ENCODE measurements around the gene SPECC1. TPM values are rescaled to one million over a fixed set of nuclear protein-coding genes. Genes with fewer than 3 reads are reported as not detected.
"Not testable (repeated sequence)": the region's sequence is repeated elsewhere in the genome, so short reads cannot be mapped to it uniquely, and the experiment has no call there.

SPECC1 gene
- total and polyA plus RNA-seq, 2 donors = 7.6 to 9.3 TPM

DNA sequence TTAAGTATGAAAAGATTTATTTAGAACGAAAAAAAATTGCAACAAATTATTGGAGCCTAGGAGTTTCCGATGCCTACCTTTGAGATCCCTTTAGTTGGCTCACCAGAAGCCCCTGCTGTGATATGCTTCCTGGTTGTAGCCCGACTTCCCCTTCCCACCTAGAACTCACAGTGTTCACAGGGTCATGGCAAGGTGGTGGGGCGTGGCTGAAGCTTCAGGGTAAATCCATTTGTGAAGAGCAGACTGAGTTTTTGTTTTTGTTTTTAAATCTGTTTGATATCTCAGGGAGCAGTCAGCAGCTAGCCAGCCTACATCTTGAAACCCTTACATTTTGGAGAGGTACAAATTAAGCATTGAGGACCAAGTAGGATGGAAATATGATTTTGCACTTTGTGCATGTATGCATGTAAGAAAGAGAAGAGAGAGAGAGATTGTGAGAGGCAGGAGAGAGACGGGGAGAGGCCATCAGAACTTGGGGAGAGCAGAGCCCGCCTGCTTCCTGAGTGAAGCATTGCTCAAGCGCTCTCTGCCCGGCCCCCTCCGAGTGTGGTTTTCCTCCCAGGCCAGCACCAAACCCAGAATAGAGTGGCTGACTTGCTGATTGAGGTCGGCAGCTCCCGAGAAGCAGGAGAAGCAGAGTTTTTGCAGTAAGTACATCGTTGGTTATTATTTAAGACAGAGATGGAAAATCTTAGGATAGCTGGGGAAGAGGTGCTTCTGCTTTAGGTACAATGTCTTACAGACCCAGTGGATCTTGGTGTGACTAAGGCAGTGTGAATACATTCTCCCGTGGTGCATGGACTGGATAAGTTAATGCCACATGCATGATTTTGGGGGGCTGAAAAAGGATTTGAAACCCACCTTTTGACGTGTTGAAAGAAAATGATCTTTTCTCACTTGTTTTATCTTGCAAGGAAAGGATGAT, 64.2 kb downstream of the SPECC1 start:
- Histone ChIP-seq H3K36me3 (ENCODE audit: control insufficient read depth in 2 of 2, insufficient read depth in 2 of 2, low read length in 1 of 2) (no peaks in the 10 kb centered on the region), H3K9me3 (ENCODE audit: control insufficient read depth in 2 of 2, insufficient read depth in 1 of 2, low read length in 1 of 2) (no peaks in the 10 kb centered on the region), H3K4me1 (ENCODE audit: control insufficient read depth in 2 of 2, insufficient read depth in 2 of 2, low read length in 2 of 2) (peaks cover 11 to 21% of the 10 kb centered on the region in 2 donors), H3K27me3 (ENCODE audit: control insufficient read depth in 2 of 2, insufficient read depth in 1 of 2, low read length in 1 of 2) (no peaks in the 10 kb centered on the region), H3K27ac (ENCODE audit: low read depth in 1 of 2, low read length in 1 of 2) (peak overlapping the region; percentile 25 to 65), H3K4me3 (ENCODE audit: low read length in 2 of 2) (peak overlapping the region; percentile 10 to 15)
- peak in 7 of 9 donors; percentile 10 to 60 (median 30) for DNase-seq (ENCODE audit: low read depth in 6 of 9, low spot score in 9 of 9)
- WGBS = 4% methylated on average over 14 of the region's 14 CpGs

DNA sequence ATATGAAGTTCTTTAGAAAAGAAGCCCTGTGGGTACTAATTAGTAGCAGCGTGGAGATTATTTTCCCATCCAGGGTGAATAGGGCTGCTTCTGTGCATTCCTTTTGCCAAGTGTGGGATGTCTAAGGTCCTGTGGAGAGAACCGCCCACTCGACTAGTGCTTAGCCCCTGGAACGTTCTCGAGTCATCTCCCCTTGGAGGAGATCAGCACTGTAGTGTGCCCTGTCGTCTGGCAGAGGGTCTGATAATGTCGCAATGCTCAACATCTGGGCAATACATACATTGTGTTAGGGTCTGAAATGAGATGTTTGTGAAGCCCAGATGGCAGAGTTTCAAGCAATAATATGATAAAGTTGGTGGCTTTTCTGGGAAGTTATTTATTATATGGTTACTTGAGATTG, 64.8 kb downstream of the SPECC1 start:
- 15% methylated on average over 7 of the region's 7 CpGs for WGBS
- H3K27me3 ChIP-seq (ENCODE audit: control insufficient read depth in 2 of 2, insufficient read depth in 1 of 2, low read length in 1 of 2) = no peaks in the 10 kb centered on the region
- peak overlapping the region in 1 of 2 donors; percentile 10 for H3K4me3 ChIP-seq (ENCODE audit: low read length in 2 of 2)
- peaks cover 11 to 21% of the 10 kb centered on the region in 2 donors for H3K4me1 ChIP-seq (ENCODE audit: control insufficient read depth in 2 of 2, insufficient read depth in 2 of 2, low read length in 2 of 2)
- no peak for DNase-seq (ENCODE audit: low read depth in 6 of 9, low spot score in 9 of 9)
- H3K9me3 ChIP-seq (ENCODE audit: control insufficient read depth in 2 of 2, insufficient read depth in 1 of 2, low read length in 1 of 2) = no peaks in the 10 kb centered on the region
- H3K36me3 ChIP-seq (ENCODE audit: control insufficient read depth in 2 of 2, insufficient read depth in 2 of 2, low read length in 1 of 2) = no peaks in the 10 kb centered on the region
- no peak overlapping the region for H3K27ac ChIP-seq (ENCODE audit: low read depth in 1 of 2, low read length in 1 of 2)

DNA sequence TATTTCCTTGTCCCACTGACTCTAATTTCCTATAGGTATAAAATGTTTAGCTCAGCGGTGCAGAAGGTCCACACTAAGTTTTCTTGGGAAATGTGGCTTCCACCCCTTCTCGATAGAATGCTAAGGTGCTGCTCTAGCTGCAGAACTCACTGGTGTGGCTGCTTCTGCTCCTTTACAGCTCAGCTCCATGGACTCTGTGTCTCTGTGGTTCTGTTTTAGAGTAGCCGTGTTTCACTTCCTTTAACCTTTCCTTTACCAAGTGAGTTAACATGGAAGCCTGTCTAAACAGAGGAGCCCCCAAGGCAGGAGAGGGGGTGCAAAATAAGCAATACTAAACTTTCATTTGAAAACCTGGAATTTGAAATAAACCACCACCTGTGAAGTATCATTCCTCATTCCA, 65.3 kb downstream of the SPECC1 start:
- 19% methylated on average over 3 of the region's 3 CpGs for WGBS
- Histone ChIP-seq H3K9me3 (ENCODE audit: control insufficient read depth in 2 of 2, insufficient read depth in 1 of 2, low read length in 1 of 2) (no peaks in the 10 kb centered on the region), H3K27ac (ENCODE audit: low read depth in 1 of 2, low read length in 1 of 2) (no peak overlapping the region), H3K4me3 (ENCODE audit: low read length in 2 of 2) (no peak overlapping the region), H3K4me1 (ENCODE audit: control insufficient read depth in 2 of 2, insufficient read depth in 2 of 2, low read length in 2 of 2) (peaks cover 11 to 21% of the 10 kb centered on the region in 2 donors), H3K36me3 (ENCODE audit: control insufficient read depth in 2 of 2, insufficient read depth in 2 of 2, low read length in 1 of 2) (no peaks in the 10 kb centered on the region), H3K27me3 (ENCODE audit: control insufficient read depth in 2 of 2, insufficient read depth in 1 of 2, low read length in 1 of 2) (no peaks in the 10 kb centered on the region)
- peak in 1 of 9 donors; percentile 12 for DNase-seq (ENCODE audit: low read depth in 6 of 9, low spot score in 9 of 9)

DNA sequence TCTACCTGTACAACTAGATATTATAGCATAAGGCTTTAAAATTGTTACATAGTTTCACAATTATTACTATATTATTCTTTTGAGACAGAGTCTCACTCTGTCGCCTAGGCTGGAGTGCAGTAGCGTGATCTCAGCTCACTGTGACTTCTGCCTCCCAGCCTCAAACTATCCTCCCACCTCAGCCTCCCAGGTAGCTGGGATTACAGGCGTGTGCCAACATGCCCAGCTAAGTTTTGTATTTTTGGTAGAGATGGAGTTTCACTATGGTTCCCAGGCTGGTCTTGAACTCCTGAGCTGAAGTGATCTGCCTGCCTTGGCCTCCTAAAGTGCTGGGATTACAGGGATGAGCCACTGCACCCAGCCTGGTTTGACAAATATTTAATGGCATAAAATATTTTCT, 67.0 kb downstream of the SPECC1 start:
- not testable (repeated sequence) for H3K4me3 ChIP-seq (ENCODE audit: low read length in 2 of 2); H3K27me3 ChIP-seq (ENCODE audit: control insufficient read depth in 2 of 2, insufficient read depth in 1 of 2, low read length in 1 of 2); DNase-seq (ENCODE audit: low read depth in 6 of 9, low spot score in 9 of 9); H3K36me3 ChIP-seq (ENCODE audit: control insufficient read depth in 2 of 2, insufficient read depth in 2 of 2, low read length in 1 of 2); H3K9me3 ChIP-seq (ENCODE audit: control insufficient read depth in 2 of 2, insufficient read depth in 1 of 2, low read length in 1 of 2); H3K27ac ChIP-seq (ENCODE audit: low read depth in 1 of 2, low read length in 1 of 2)
- WGBS = 97% methylated on average over 3 of the region's 3 CpGs
- H3K4me1 ChIP-seq (ENCODE audit: control insufficient read depth in 2 of 2, insufficient read depth in 2 of 2, low read length in 2 of 2) = peaks cover 11 to 21% of the 10 kb centered on the region in 2 donors

DNA sequence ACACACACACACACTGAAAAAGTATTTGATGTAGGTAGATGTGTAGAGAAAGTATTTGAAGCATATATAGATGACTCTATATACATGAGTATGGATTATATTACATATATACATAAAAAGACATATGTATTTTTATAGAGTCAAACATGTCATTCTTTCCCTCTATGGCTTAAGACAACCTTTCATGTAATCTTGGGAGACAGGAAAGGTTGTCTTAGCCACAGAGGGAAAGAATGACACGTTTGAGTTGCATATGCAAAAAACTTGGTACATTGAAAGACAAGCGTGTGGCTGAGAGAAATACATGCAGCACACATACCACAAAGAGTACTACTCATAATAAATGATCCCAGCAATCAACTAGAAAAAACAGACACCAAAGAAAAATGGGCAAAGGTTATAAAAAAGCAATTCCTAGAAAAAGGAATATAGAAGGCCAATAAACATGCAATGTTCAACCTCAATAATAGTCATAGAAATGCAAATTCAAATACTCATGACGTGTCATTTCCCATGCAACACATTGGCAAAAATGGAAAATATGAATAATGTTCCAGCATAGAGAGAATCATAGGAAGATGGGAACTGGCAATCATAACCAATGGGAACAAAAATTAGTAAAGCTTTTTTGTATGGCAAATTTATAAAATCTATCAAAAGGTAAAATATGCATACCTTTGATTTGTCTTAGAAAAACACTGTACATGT, 69.0 kb downstream of the SPECC1 start:
- Histone ChIP-seq H3K9me3 (ENCODE audit: control insufficient read depth in 2 of 2, insufficient read depth in 1 of 2, low read length in 1 of 2) (no peaks in the 10 kb centered on the region), H3K27ac (ENCODE audit: low read depth in 1 of 2, low read length in 1 of 2) (no peak overlapping the region), H3K4me3 (ENCODE audit: low read length in 2 of 2) (no peak overlapping the region), H3K27me3 (ENCODE audit: control insufficient read depth in 2 of 2, insufficient read depth in 1 of 2, low read length in 1 of 2) (no peaks in the 10 kb centered on the region), H3K4me1 (ENCODE audit: control insufficient read depth in 2 of 2, insufficient read depth in 2 of 2, low read length in 2 of 2) (peaks cover 8 to 10% of the 10 kb centered on the region in 2 donors), H3K36me3 (ENCODE audit: control insufficient read depth in 2 of 2, insufficient read depth in 2 of 2, low read length in 1 of 2) (no peaks in the 10 kb centered on the region)
- WGBS = 82% methylated on average over 3 of the region's 3 CpGs
- no peak for DNase-seq (ENCODE audit: low read depth in 6 of 9, low spot score in 9 of 9)

DNA sequence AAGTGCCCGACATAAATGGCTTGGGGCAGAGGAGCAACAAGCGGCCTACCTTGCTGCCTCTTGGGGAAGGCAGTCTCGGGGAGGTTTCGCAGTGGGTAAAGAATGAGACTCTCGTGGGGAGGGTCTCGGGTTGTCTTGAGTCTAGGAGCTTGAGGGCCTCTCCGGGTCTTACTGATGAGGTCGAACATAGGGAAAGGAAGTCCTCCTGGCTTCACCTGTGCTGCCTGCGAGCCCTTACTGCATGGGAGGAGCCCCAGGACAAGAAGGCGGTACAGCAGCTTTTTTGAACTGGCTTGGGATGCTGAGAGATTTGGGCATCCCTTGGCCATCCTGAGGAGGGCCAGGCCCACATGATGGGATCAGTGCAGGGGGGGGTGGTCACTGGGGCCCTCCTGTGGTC, 71.4 kb downstream of the SPECC1 start:
- Histone ChIP-seq H3K27ac (ENCODE audit: low read depth in 1 of 2, low read length in 1 of 2) (no peak overlapping the region), H3K27me3 (ENCODE audit: control insufficient read depth in 2 of 2, insufficient read depth in 1 of 2, low read length in 1 of 2) (no peaks in the 10 kb centered on the region), H3K36me3 (ENCODE audit: control insufficient read depth in 2 of 2, insufficient read depth in 2 of 2, low read length in 1 of 2) (no peaks in the 10 kb centered on the region), H3K9me3 (ENCODE audit: control insufficient read depth in 2 of 2, insufficient read depth in 1 of 2, low read length in 1 of 2) (no peaks in the 10 kb centered on the region), H3K4me3 (ENCODE audit: low read length in 2 of 2) (no peak overlapping the region), H3K4me1 (ENCODE audit: control insufficient read depth in 2 of 2, insufficient read depth in 2 of 2, low read length in 2 of 2) (no peaks in the 10 kb centered on the region)
- no peak for DNase-seq (ENCODE audit: low read depth in 6 of 9, low spot score in 9 of 9)
- WGBS = 98% methylated on average over 10 of the region's 10 CpGs

DNA sequence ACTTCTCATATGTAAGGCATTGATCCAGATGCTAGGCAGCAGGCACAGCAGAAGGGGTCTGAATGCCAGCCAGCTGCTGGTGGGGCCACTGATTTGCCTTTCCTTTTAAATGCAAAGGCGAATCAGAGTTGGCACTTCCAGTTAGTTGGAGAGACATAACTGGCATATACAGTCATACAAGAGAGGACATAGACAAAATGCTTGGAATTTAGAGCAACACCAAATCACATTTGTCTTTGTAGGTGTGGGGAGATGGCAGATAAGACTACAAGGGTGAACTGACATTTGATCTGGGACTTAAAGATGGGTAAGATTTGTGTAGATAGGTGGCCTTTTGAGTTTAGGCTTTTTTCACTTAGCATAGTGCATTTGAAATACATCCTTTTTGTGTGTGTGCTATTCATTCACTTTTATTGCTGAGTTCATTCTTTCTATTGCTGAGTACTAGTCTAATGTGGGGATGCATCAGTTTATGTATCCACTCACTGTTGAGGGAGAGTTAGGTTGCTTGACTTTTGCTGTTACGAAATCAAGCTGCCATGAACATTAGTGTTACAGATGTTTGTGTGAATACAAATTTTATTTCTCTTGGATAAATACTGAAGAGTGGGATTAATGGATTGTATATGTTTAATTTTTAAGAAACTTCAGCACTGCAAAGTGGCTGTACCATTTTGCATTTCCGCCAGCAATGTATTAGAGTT, 74.1 kb downstream of the SPECC1 start:
- 99% methylated on average over 3 of the region's 3 CpGs for WGBS
- DNase-seq (ENCODE audit: low read depth in 6 of 9, low spot score in 9 of 9) = no peak
- H3K36me3 ChIP-seq (ENCODE audit: control insufficient read depth in 2 of 2, insufficient read depth in 2 of 2, low read length in 1 of 2) = no peaks in the 10 kb centered on the region
- H3K4me1 ChIP-seq (ENCODE audit: control insufficient read depth in 2 of 2, insufficient read depth in 2 of 2, low read length in 2 of 2) = no peaks in the 10 kb centered on the region
- H3K9me3 ChIP-seq (ENCODE audit: control insufficient read depth in 2 of 2, insufficient read depth in 1 of 2, low read length in 1 of 2) = no peaks in the 10 kb centered on the region
- H3K27me3 ChIP-seq (ENCODE audit: control insufficient read depth in 2 of 2, insufficient read depth in 1 of 2, low read length in 1 of 2) = no peaks in the 10 kb centered on the region
- H3K4me3 ChIP-seq (ENCODE audit: low read length in 2 of 2) = no peak overlapping the region
- H3K27ac ChIP-seq (ENCODE audit: low read depth in 1 of 2, low read length in 1 of 2) = no peak overlapping the region

DNA sequence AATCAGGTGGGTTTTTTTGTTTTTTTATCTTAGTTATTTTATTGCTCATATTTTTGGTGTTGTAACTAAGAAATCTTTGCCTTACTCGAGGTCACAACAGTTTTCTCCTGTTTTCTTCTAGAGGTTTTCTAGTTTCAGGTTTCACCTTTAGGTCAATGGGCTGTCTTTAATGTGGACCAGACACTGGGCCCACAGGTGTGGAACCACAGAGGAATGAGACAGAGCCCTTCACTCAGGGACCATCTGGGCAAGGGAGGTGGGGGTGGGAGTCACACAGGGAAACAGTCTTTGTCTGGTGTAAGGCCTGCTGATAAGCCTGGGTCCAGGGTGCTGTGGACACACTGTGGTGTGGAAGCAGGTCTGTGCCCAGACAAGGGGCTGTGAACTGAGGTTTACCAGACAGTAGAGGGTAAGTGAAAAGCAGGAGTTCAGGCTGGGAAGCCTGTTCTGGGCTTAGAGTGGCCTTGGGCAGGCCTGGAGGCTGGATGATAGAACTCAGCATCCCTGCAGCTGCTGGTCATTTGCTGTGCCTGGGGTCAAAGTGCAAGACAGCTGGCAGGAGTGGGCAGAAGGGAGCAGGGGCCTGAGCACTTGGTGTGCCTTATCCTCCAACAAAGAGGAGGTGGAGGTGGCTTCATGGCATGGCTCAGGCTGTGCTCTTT, 75.6 kb downstream of the SPECC1 start:
- no peaks in the 10 kb centered on the region for H3K9me3 ChIP-seq (ENCODE audit: control insufficient read depth in 2 of 2, insufficient read depth in 1 of 2, low read length in 1 of 2)
- H3K4me1 ChIP-seq (ENCODE audit: control insufficient read depth in 2 of 2, insufficient read depth in 2 of 2, low read length in 2 of 2) = no peaks in the 10 kb centered on the region
- no peaks in the 10 kb centered on the region for H3K27me3 ChIP-seq (ENCODE audit: control insufficient read depth in 2 of 2, insufficient read depth in 1 of 2, low read length in 1 of 2)
- no peak for DNase-seq (ENCODE audit: low read depth in 6 of 9, low spot score in 9 of 9)
- no peak overlapping the region for H3K4me3 ChIP-seq (ENCODE audit: low read length in 2 of 2)
- no peaks in the 10 kb centered on the region for H3K36me3 ChIP-seq (ENCODE audit: control insufficient read depth in 2 of 2, insufficient read depth in 2 of 2, low read length in 1 of 2)
- 86% methylated on average over 1 of the region's 1 CpG for WGBS
- no peak overlapping the region for H3K27ac ChIP-seq (ENCODE audit: low read depth in 1 of 2, low read length in 1 of 2)
